ENCODE results near the gene ASCL3.
"Not testable (repeated sequence)": the region's sequence is repeated elsewhere in the genome, so short reads cannot be mapped to it uniquely, and the experiment has no call there.

Gene ASCL3

DNA sequence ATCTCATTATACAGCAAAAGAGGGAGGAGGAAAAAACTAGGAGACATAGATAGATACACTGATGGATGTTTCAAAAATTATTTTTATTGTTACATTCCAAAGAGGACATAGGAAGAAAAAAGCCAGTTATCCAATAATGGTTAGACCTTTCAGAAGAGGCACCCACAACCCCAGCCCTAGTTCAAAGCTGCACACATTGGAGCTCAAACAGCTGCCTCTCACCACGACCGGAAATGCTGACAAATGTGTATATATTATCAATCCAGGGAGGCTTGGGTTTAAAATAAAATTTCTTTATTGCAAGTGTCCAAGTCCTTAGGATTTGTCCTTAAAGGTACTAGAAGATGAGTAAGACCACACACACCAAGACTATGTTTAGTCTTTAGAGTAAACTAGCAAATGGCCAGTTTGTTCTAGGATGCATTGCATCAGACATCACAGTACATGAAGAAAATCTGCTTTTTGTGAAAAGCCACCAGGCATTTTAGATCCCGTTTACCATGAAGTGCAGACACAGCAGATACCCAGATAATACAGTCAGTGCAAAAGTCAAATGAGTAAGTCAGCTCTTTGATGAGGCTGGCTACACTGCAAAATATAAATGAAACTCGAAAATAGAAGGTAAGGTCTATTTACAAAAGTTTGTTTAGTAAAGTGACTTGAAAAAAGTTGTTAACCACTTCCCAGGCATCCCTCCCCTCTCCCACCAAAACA is 4.6 kb upstream of the ASCL3 start:
- no peak for DNase-seq

- DNase-seq, result no peak
Observed at GRCh38 chr11:8941341-8942103, 1.3 kb downstream of the ASCL3 start.

DNA sequence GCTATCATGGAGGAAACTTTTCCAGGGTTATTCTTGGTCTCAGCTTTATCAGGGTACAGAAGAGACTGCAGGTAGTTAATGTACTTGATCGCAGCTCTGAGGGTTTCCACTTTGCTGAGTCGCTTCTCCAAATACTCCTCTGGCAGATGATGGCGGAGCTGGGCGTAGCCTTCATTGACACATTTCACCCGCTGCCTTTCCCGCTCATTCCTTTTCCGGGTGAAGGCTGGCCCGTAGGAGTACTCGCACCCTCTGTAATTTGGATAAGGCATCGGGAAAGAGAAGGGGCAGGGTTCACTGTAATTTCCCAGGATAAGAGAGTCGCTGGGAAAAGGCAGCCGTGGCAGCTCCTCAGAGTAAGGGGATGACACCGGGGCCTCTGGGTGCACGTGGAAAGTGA is 5.2 kb downstream of the ASCL3 start:
- no peak for DNase-seq

GRCh38 chr11:8937159-8937558 is 5.7 kb downstream of the ASCL3 start:
- no peak for DNase-seq

DNA sequence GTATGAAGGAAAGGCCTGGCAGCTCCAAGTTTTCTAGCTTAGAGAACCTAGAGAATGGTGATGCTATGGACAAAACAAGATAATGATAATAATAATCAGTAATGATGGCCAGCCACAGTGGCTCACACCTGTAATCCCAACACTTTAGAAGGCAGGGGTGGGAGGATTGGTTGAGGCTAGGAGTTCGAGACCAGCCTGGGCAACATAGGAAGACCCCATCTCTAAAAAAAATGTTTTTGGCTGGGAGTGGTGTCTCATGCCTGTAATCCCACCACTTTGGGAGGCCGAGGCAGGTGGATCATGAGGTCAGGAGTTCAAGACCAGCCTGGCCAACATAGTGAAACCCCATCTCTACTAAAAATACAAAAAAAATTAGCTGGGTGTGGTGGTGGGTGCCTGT is 7.0 kb downstream of the ASCL3 start:
- DNase-seq, result not testable (repeated sequence)

DNA sequence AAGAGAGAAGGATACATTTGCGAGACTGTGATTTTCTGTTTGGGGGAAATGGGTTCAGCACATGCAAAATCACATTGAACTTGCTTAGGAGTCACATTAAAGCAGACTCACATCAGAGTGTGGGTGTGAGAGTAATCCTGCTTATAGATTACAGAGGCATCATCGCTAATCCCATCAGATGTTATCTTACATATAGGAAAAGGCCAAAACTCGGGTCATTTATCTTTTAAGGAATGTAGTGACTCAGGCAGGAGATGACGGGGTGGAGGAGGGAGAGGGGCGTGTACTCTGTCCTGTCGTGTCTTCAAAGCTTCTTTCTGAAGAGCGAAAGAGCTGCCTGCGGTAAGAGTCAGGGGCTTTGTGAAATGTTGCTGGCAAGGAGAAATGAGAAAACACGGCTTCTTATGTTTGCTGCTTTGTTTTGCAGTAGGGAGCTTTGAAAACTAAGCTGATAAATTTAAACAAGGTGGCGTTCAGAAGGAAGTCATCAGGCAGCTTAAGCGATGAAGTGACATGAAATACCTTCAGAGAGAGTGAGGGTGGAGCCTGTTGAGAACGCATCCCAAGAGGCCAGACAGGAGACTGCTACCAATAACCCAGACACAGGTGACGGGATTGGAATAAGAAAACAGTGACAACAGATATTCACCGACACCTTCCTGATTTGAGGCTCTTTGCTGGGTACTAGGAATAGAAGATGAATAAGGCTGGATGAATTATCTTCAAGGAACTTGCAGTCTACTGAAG is 7.9 kb downstream of the ASCL3 start:
- no peak for DNase-seq

GRCh38 chr11:8933931-8934330 is 8.9 kb downstream of the ASCL3 start:
- no peak for DNase-seq

DNA sequence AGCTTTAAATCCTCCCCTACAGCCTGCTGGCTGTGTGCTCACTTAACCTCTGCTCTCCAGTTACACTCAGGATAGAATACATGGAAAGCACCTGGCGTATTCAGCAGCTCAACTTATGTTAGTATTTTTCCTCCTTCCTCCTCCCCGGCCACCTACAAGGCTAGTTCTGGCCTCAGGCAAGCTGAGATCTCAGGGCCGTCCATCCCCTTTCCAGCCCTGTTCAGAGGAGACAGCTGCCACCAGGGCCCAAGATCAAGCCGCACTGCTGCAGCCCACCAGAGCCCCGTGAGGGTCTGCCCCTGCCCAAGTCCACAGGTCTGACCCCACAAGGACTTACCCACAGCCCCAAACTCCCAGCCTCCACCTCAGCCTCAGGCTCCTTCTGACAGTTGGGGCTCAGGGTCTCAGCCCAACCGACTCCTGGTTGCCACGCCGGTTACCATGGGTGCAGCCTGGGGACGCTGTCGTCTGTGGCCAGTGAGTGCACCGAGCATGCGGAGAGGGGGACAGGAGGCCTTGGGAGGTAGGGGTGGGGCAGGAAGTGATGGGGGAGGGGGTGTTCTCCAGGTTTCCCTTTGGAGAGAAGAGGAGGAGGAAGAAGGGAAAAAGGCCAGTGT is 10.1 kb downstream of the ASCL3 start, which contains the start of gene C11orf16:
C11orf16 (minus strand) TSS at position 384 of the 617 bp plus-strand sequence. CDS start 639 bp downstream, outside the sequence.
- no peak for DNase-seq

- no peak for DNase-seq
Observed at GRCh38 chr11:8930456-8931175, 12.2 kb downstream of the ASCL3 start.

DNA sequence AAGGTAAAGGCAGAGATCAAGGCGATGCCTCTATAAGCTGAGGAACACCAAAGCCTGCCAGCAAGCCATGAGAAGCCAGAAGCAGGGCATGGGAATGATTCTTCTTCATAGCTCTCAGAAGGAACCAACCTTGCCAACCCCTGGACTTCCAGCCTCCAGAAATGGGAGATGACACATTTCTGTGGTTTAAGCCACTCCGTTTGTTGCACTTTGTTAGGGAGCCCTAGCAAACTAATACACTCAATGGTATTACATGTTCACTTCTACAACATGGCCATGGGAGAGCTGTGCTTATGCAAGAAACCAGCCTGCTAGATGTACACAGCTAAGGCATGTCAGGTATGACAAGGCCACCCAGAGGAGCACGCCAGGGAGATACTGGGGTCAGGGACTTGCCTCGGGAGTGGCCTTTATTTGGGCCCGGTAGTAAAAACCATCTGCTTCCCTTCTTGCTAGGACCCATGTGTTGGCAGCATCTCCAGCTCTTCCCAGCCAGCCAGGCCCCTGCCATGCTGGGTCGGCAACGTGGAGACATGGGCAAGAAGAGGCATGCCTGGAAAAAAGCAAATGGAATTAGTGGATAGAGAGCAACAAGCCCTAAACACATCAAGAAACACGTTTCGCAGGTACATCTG is 13.7 kb downstream of the ASCL3 start:
- no peak for DNase-seq

DNA sequence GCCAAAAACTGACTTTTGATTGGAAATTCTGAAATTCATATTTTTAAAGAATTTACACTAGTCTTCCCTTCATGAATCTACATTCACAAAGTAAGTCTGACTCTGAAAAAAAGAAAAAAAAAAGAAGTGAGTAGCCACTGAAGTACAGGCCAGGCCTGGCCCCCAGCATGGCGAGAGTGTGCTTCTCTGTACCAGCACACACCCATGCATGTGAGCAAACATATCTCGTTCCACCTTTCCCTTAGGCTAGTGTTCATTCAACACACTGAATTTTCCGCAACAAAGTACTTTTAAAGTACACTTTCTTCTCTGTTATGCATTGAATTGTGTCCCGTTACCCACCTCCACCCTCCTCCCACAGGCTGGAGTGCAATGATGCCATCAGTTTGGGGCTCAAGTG is 14.6 kb downstream of the ASCL3 start:
- no peak for DNase-seq

DNA sequence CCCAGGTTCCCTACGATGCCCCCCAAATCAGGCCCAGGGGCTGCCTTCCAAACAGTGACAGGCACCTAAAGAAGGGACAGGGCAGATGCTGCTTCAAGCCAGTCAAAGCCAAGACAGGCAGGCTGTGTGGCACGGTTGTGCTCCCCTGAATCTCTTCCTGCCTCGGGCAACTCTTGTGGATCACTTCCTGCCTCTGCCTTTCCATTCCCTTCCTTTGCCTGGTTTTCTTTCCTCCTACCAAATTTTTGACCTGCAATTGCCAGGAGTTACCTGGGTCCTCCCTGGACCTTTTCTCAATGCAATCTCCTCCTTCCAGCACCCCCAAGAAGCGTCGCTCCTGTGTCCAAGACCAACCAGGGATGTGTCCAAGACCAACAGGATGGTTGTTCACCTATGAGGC is 15.6 kb downstream of the ASCL3 start:
- DNase-seq, result no peak

- DNase-seq, result no peak
Observed at GRCh38 chr11:8926236-8926635, 16.6 kb downstream of the ASCL3 start.

DNA sequence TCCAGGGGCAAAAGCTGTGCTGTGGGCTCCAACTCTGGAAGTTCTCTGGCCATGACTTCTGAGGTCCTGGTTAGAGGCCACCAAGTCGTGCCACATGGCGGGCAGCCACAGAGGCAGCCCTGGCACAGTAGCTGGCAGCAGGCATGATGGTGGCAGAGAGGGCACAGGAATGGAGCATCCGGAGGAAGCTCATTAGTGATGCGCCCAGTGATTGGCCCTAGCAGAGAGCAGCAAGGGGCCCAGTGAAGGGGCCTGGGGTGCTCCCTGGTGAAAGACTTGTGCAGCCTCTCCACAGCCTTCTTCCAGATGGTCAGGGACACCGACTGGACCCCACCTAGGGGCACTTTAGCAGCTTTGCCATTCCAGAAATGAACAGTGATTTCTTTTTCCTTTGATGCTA is 17.1 kb downstream of the ASCL3 start:
- no peak for DNase-seq

GRCh38 chr11:8922691-8923090 is 20.1 kb downstream of the ASCL3 start:
- DNase-seq, result no peak

DNA sequence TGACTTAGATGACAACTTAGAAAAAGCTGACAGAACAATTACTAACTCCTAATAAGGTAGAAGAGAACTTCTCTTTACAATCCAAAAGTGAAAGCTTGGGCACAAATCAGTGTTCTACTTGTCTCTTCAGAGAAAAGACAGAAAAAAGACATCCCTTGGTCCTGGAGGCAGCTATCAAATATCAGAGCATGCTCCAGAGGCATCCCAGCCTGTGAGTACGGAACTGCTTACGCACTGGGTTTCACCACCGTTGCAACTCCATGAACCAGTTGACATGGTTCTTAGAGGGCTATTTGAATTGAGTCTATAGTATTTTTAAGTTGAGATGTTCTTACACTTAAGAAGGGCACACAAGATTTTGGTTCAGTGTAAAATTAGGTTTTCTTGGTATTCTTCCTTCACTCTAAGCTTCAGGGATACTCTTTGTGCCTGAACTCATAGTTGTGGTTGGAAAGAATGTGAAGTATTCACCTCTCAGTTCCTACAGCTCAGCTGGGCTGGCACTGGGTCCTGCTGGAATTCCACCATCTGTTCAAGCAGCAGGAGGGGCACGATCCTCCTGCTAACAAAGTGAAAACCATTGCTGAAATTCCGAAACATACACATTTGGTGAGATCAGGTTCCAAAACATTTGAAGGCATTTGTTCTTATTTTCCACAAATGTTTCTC is 25.5 kb downstream of the ASCL3 start:
- DNase-seq, result no peak

- DNase-seq, result no peak
Observed at GRCh38 chr11:8914661-8915018, 28.2 kb downstream of the ASCL3 start.

GRCh38 chr11:8913961-8914660 is 28.7 kb downstream of the ASCL3 start:
- peak; percentile 3 for DNase-seq

DNA sequence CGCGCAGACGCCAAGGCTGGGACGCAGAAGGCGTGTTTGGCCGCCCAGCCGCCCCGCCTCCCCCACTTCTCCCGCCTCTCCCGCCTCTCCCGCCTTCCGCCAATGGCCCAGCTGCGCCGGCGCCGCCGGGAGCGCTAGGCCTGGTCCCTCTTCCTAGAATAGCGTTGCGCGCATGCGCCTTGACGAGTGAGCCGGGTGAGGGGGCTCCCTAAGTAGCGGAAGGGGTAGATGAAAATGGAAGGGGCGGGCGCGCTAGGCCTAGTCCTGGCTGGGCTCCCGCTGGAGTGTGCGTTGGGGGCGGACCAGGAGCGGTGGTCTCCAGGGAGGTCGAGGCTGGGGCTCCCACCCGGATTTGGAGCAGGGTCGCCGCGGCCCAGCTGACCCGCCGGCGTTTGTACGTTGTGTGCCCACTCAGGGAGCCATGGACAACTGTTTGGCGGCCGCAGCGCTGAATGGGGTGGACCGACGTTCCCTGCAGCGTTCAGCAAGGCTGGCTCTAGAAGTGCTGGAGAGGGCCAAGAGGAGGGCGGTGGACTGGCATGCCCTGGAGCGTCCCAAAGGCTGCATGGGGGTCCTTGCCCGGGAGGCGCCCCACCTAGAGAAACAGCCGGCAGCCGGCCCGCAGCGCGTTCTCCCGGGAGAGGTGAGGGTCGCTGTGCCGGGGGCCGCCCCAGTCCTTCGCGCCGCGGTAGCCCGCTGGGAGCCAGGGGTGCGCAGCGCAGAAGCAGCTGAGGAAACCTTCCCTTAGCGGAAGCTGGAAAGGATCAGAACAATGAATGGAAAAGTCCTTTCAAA is 31.6 kb downstream of the ASCL3 start, which contains the start of gene AKIP1:
AKIP1 (plus strand) TSS at position 161 of the 795 bp plus-strand sequence; CDS start at position 422, 261 bp downstream.
- peak; percentile 60 for DNase-seq

DNA sequence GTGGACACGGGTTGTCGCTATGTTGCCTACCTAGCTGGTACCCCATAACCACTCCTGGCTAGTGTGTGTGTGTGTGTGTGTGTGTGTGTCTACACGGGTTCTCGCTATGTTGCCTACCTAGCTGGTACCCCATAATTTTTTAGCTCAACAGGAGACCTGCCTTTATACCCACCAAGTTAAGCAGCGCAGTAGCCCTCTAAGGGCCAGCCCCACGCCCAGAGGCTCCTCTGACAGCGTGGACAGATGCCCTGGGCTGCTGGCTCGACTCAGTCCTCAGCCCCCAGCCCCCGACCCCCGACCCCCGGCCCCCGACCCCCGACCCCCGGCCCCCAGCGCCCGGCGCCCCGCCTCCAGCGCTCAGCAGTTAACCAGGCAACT is 32.2 kb downstream of the ASCL3 start:
- DNase-seq, result no peak
